Measurements from ENCODE around the gene PTPRK.
"Not testable (repeated sequence)": the region's sequence is repeated elsewhere in the genome, so short reads cannot be mapped to it uniquely, and the experiment has no call there.

PTPRK gene

GRCh38 chr6:128434752-128435151 is 85.6 kb downstream of the PTPRK start:
- DNase-seq = not testable (repeated sequence)

DNA sequence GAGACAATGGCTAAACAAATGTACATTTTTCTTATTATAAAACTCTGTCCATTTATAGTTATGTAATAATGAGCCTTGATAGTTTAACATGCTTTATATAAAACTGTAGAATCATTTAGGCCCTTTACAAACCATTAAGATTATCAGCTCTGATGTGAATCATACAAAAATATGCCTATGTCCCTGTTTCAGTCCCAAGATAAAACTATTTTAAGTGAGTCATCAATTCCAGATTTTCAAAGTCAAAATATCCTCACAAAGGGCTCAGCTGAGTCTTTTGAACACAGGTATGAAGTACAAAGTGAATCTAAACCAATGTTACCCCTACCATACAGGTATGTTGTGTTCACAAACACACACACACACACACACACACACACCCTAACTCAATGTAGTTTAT is 88.0 kb downstream of the PTPRK start:
- DNase-seq = no peak

GRCh38 chr6:128427139-128427538 is 93.3 kb downstream of the PTPRK start:
- DNase-seq = no peak

DNA sequence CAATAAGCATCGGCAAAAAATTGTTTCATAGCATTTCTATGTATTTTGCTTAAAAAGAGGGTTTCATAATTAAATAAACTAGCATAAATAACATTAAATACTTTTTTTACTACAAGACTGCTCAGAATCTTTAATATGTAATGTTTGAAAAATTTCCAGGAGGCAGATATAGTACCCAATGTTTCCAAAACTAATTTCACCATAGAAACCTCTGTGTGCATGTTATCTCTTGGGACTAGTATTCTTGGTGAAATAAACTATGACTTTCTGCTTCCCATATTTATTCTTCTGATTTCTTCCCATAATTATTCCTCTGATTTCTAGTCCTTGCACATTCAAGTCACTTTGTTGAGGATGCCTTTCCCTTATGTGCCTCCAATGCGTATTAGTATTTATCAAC is 94.5 kb downstream of the PTPRK start:
- DNase-seq = no peak

DNA sequence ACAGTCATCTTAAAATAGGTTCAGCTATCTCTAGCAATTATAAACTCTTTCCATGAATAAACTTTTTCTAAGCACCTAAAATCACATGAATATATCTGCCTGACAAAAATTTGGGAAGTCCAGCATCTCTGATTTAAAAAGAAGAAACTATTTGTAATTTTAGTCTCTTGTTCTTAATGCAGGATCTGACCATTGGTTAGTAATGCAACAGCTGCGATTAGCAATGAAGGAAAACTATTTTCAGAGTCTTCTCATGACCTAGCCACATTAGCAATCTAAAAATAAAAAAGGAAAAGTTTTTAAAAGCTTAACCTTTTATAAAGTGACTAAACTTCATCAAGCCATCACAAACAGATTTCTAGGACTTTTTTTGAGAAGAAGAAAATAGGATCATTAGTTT is 97.5 kb downstream of the PTPRK start:
- no peak for DNase-seq

DNA sequence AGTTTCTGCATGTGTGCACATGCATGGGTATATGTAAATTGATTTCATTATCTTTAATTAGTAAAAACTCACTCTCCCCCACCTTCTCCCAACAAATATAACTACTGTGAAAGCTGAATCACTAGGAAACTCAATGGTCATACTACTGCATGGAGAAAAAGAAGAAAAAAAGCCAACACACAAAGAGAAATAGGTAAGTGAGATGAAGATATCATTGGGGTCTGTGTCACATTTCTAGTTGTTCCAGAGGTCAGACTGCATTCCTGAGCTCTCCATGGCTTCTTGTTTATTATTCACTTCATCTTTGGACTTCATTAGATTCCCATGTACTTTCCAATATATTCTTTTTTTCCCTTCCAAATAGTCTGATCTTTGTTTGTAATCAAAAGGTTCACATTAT is 98.2 kb downstream of the PTPRK start:
- DNase-seq = no peak

DNA sequence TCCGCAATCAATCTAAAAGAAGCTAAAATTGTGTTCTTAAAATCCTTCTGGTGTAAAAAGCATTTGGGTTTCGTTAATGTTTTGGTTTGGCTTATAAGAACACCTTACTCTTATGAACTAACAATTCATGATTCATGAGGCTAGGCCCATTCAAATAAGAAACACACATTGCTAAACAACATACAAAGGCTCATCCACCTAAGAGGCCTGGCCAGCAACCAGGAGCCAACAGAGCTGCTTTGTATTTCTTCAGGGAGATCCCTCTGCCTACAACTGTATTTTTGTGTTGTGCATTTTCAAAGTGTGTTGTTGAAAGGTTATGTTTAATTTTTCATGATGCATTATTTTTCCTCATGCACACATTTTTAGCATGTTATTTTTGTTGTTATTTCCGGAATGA is 98.6 kb downstream of the PTPRK start:
- no peak for DNase-seq

DNA sequence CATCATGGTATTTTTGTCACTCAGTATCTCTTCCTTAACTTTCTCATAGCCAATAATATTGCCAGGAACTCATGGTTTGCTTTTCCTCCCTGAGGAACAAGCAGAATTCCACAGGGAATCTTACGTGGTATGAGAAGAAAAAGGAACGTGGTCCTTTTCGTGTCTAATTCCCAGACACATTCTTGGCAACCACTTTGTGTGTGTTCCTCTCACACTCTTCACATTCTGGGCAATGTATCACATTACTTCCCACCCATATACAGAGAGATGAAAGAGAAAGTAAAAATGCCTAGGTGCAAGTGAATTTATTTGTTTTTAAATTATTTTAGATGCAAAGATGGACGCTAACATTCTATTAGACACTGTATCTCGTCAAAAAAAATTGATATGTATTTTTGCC is 102.7 kb downstream of the PTPRK start:
- no peak for DNase-seq

DNA sequence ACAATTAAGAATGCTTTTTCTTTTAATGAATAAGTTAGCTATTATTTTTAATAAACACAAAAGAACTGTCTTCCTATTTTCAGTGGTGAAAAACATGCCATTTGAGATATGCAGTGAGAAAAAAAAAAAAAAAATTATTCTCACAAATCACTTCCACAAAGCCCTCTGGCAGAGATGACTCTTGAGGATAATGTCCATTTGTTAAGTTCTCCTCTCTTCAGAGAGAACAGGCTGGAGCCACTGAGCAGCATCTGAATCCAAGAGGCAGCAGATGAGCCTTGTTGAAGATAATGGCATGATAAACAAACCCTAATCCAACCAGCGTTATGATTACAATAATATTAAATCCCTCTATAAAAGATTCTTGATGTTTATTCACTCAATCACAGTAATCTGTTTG is 105.0 kb downstream of the PTPRK start:
- DNase-seq = no peak

DNA sequence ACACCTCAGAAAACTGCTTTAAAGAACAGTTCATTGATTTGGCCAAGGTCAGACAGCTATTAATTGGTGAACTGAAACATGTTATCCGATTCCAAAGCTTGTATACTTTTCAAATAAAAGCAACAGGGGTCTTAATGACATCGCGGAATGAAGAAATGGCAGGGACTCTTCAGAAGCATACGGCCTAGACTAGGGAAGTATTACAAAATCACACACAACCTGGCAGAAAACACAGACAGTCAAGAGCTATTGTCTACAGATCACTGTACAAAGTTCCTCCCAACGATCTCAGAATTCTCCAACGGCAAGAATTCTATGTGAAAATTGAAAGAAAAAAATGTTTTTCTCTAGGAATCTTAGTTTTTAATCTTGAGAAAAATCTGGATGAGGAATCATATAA is 105.5 kb downstream of the PTPRK start:
- DNase-seq = no peak

GRCh38 chr6:128413291-128413690 is 107.1 kb downstream of the PTPRK start:
- DNase-seq = no peak

- no peak for DNase-seq
Measured at GRCh38 chr6:128412680-128413079, 107.7 kb downstream of the PTPRK start.

- no peak for DNase-seq
Measured at GRCh38 chr6:128410584-128410983, 109.8 kb downstream of the PTPRK start.

GRCh38 chr6:128409003-128409402 is 111.4 kb downstream of the PTPRK start:
- DNase-seq = no peak

DNA sequence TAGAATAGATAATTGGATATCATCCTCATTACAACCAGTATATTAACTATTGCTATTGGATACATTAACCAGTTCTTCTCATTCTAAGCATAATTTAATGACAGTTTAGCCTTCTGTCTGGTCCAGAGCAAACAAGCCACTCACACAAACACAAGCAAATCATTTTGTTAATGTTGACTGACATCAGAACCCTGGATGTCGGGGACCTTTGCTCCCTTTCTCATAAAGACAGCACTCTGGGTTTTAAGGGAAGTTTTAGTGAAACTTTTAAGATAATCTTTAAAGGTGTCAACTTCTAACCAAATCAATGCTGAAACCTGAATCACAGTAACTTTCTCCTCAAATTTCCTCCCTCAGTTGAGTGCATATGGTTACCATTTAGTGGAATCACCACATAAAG is 113.9 kb downstream of the PTPRK start:
- DNase-seq = no peak

- no peak for DNase-seq
Measured at GRCh38 chr6:128403618-128404444, 116.6 kb downstream of the PTPRK start.

DNA sequence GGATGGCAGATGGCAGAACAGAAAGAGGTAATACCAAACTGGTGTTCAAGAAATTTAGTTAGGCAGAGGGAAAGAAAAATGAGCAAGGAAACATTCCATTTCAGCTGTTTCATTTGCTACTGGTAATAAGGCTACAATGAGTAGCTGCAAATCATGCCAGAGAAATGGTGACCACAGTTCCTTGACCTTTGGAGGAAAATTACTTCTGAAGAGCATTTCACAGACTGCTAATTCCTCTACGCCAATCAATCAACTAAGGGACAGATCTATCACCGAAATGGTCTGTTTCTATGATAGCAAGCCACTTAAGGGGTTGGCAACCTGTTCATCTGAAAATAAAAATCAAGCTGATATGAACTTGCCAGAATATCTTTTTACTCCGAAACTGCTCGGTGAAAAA is 119.5 kb downstream of the PTPRK start:
- DNase-seq = no peak

- no peak for DNase-seq
Measured at GRCh38 chr6:128397996-128398395, 122.4 kb downstream of the PTPRK start.

GRCh38 chr6:128395596-128395995 is 124.8 kb downstream of the PTPRK start:
- no peak for DNase-seq

GRCh38 chr6:128395188-128395587 is 125.2 kb downstream of the PTPRK start:
- no peak for DNase-seq

DNA sequence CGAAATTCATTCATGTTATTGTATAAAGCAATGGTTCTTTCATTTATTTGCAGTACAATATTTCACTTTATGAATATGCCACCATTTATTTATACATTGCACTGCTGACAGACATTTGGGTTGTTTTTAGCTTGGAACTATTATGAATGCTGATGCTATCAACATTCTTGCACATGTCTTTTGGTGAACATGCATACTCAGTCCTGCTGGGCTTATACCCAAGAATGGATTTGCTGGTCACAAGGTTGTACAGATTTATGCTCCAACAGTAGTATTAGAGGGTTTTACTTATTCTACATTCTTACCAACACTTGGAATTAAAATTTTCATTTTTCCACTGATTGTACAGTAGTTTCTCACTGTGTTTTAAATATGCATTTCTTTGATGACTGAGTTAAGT is 126.2 kb downstream of the PTPRK start:
- no peak for DNase-seq

GRCh38 chr6:128389820-128390534 is 130.4 kb downstream of the PTPRK start:
- no peak for DNase-seq

DNA sequence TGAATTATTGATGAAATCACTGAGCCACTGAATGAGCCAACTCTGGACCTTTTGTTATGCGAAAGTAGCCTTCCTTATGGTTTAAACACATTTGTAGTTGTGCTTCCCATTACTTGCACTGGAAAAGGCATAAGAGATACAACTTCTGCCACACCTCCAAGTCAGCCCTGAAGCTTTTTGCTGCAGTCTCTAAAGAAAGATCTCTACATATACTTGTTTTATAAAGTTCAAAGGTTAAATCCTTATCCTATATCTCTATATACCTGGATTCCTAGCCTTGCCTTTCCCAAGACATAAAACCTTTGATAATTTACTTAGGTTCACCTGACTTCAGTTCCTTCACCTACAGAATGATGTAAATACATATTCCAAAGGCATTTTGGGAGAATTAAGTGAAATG is 132.0 kb downstream of the PTPRK start:
- DNase-seq = no peak

- no peak for DNase-seq
Measured at GRCh38 chr6:128380891-128381290, 139.5 kb downstream of the PTPRK start.

DNA sequence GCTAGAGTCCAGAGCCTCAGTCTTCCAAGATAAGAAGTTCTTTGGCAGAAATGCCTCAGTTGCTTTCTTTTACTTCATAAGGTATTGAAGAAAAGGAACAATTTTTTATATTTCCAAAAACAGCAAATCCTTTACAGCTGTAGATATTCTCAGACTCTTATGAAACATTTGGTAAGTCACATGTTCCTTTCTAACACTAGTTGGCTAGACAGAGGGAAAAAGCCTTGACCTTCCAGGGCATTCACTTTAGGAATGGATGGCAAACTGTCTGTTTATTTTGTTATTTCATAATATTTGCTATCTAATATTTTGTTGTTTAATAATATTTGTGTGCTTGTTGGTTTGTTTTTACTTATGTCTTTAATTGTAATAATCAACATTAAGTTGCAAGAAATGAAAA is 140.8 kb downstream of the PTPRK start:
- no peak for DNase-seq

Data from NCI-H1048 (cell line).